Measurements from ENCODE around the gene CAMSAP2. TPM values are rescaled to one million over a fixed set of nuclear protein-coding genes. Genes with fewer than 3 reads are reported as not detected.
A peak's percentile ranks its signal among the peaks of the same experiment; 100 is the strongest.

CAMSAP2 gene
- total and polyA plus RNA-seq, 2 of the 8 experiments (the other 6 are each of a cell fraction or from before 2014, with no cell fraction given): 4.2 to 27.6 TPM

DNA sequence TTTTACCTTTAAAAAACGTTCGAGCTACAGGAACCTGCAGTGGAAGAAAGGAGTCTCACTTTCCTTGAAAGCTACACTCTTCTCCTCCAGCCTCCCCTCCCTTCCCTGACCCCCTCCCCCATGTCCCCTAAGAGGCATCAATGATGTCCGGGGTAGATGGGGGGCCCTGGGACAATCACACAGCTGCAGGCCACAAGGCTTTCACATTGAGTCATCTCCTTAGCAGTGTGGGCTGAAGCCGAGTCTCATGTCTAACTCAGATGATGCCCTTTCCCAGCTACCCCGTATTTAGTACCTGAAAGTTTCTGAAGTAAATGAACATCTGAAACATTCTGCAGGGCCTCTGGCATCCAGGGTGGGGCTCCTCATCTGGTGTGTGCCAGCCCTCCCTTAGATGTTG is 127.8 kb downstream of the CAMSAP2 start:
- DNase-seq (ENCODE audit: low read depth in 1 of 2, low spot score in 2 of 2): peak in 1 of 2 experiments; percentile 44
- Histone ChIP-seq H4K5ac (ENCODE audit: insufficient read length, low read depth, low read length) (no peak overlapping the region), H2AK5ac (ENCODE audit: low read depth, low read length) (no peak overlapping the region), H3K9me3 (ENCODE audit: insufficient read depth in 2 of 2, low read depth in 1 of 2, low read length in 1 of 2) (no peaks in the 10 kb centered on the region), H4K20me1 (replicated peaks in 1 of 2; ENCODE audit: control insufficient read depth in 1 of 2, insufficient read depth in 2 of 2, low read length in 2 of 2) (no peaks in the 10 kb centered on the region), H2BK120ac (replicated peaks; ENCODE audit: low read depth, low read length) (no peak overlapping the region), H2BK12ac (ENCODE audit: low read depth, low read length) (no peak overlapping the region), H3K79me1 (ENCODE audit: low read depth, low read length) (no peaks in the 10 kb centered on the region), H3K14ac (ENCODE audit: insufficient read length) (no peak overlapping the region), H2AFZ (ENCODE audit: low read length) (no peak overlapping the region), H3K4me1 (replicated peaks in 1 of 4; ENCODE audit: control insufficient read depth in 3 of 4, insufficient read depth in 4 of 4, low read length in 3 of 4) (no peaks in the 10 kb centered on the region), H4K91ac (replicated peaks; ENCODE audit: insufficient read length, low read length) (no peak overlapping the region), H3K27me3 (replicated peaks in 1 of 4; ENCODE audit: control insufficient read depth in 3 of 4, extremely low read depth in 1 of 4, insufficient read depth in 3 of 4, low read length in 3 of 4) (no peaks in the 10 kb centered on the region), H3K56ac (replicated peaks; ENCODE audit: insufficient read length, low read depth, low read length) (no peak overlapping the region), H3K79me2 (ENCODE audit: control insufficient read depth in 1 of 2, insufficient read depth in 2 of 2, low read length in 2 of 2) (no peaks in the 10 kb centered on the region), H3K4me3 (ENCODE audit: extremely low read depth in 1 of 4, insufficient read depth in 2 of 4, low read depth in 3 of 4, low read length in 4 of 4) (no peak overlapping the region), H3K27ac (ENCODE audit: low read depth, low read length) (no peak overlapping the region), H3K18ac (ENCODE audit: extremely low read depth, low read length) (no peak overlapping the region), H3K4me2 (ENCODE audit: insufficient read depth in 1 of 2, low read depth in 2 of 2, low read length in 2 of 2) (no peak overlapping the region), H2BK20ac (ENCODE audit: low read length) (no peak overlapping the region), H4K8ac (ENCODE audit: extremely low read depth, insufficient read depth, low read length) (no peak overlapping the region), H3K23ac (ENCODE audit: insufficient read length) (no peak overlapping the region), H3K9ac (replicated peaks in 1 of 4; ENCODE audit: extremely low read depth in 1 of 4, low read depth in 3 of 4, low read length in 3 of 4) (no peak overlapping the region), H2BK5ac (ENCODE audit: low read depth, low read length) (no peak overlapping the region), H3K23me2 (ENCODE audit: low read depth, low read length) (no peaks in the 10 kb centered on the region), H3K4ac (replicated peaks; ENCODE audit: insufficient read length, low read depth, low read length) (no peak overlapping the region), H3K36me3 (ENCODE audit: control insufficient read depth in 2 of 4, insufficient read depth in 4 of 4, low read length in 3 of 4) (peaks cover 0 to 6% (median 0%) of the 10 kb centered on the region in 4 experiments; a peak in 2 of 8 replicates), H2BK15ac (ENCODE audit: low read length) (no peak overlapping the region)
- POLR2A ChIA-PET (ENCODE audit: partially characterized antibody): interaction anchor here (0.6 to 5.1 kb wide), 3 partner anchors 25 to 282 kb away, joined by 3 to 31 read pairs (median 4); no protein-coding TSS in a partner anchor
- FAIRE-seq: no peak
- CTCF ChIA-PET (ENCODE audit: partially characterized antibody): interaction anchor here (0.6 to 2.2 kb wide), 7 partner anchors 9 to 1631 kb away, joined by 3 to 8 read pairs (median 3); no protein-coding TSS in a partner anchor
- WGBS, 2 experiments (ENCODE audit: extremely low coverage in 1 of 2, insufficient coverage in 1 of 2, insufficient read length in 1 of 2, insufficient replicate concordance in 2 of 2, low coverage in 1 of 2, low lambda C conversion rate in 2 of 2, missing lambda C conversion rate in 1 of 2): 73% methylated on average over 3 of the region's 5 CpGs; no CpG with 5 or more reads in 1 of the 2 experiments
- TF ChIP-seq KDM1A (IDR thresholded peaks at IDR 0.05; ENCODE audit: borderline replicate concordance, low read length): no peak
